Cardiac septum (tissue), 1 donor: ENCODE measurements around the gene FUT4. TPM values are rescaled to one million over a fixed set of nuclear protein-coding genes. Genes with fewer than 3 reads are reported as not detected.
"Not testable (repeated sequence)": the region's sequence is repeated elsewhere in the genome, so short reads cannot be mapped to it uniquely, and the experiment has no call there.

Source experiments
- DNase-seq: peaks from one replicate; pipeline ENCODE4 v3.0.0-alpha.2; 2020; ENCODE audit warnings: low spot score
- intact Hi-C: fragments of 100-400 bp; cut with DNase I; formaldehyde crosslinking; loops from one replicate; pipeline ENCODE4 v1.14.0; 2022
- total RNA-seq: library from RNA; stranded (reverse); fragmentation: NEBNext Ultra II Directional; extraction: Animal tissue kit (Norgen Biotek cat#: 25700); gene quantifications from one replicate; pipeline ENCODE4 v1.2.1, GENCODE V29; 2021
- donor health status: DM: no; HTN: no; CAD: no.

FUT4 gene
- total RNA-seq, 1 donor from 2014 or later: 2.4 TPM

- DNase-seq: no peak
These were observed 15.2 kb upstream of the FUT4 start for GRCh38 chr11:94528551-94528950.

DNA sequence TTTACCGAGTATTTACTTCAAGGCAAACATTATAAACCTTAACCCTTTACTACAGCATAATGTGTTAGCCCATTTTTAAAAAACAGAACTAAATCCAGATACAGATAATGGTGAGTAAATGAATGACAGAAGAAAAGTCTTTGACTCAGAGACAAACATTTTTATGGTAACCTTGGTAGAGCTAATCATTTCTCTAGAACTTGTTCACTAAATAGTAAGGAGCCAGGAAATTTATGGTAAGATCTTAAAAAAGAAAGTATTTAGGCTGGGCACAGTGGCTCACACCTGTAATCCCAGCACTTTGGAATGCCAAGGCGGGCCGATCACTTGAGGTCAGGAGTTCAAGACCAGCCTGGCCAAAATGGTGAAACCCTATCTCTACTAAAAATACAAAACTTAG, 11.5 kb upstream of the FUT4 start:
- intact Hi-C loops: no loop called here
- no peak for DNase-seq

More at GRCh38 chr11:94528551-94528950, 15.2 kb upstream of the FUT4 start:
- intact Hi-C loops: no loop called here

DNA sequence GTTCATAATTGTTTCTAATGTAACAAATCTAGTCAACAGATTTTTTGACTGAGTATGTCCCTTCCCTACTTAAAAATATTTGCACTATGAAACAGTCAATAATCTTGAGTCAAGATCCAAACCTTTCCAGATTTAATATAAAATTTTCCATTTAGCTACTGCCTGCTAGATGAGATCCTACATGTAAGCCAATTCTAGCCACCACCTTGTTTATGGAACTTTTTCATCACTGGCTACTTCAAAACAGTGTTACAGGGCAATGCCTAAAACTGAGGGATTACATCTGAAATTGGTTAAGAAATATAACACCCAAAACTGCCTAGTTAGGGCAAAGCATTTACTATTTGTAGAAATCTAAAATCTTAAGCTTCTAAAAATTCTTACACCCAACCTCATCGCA, 10.5 kb upstream of the FUT4 start:
- intact Hi-C loops: no loop called here
- no peak for DNase-seq

DNA sequence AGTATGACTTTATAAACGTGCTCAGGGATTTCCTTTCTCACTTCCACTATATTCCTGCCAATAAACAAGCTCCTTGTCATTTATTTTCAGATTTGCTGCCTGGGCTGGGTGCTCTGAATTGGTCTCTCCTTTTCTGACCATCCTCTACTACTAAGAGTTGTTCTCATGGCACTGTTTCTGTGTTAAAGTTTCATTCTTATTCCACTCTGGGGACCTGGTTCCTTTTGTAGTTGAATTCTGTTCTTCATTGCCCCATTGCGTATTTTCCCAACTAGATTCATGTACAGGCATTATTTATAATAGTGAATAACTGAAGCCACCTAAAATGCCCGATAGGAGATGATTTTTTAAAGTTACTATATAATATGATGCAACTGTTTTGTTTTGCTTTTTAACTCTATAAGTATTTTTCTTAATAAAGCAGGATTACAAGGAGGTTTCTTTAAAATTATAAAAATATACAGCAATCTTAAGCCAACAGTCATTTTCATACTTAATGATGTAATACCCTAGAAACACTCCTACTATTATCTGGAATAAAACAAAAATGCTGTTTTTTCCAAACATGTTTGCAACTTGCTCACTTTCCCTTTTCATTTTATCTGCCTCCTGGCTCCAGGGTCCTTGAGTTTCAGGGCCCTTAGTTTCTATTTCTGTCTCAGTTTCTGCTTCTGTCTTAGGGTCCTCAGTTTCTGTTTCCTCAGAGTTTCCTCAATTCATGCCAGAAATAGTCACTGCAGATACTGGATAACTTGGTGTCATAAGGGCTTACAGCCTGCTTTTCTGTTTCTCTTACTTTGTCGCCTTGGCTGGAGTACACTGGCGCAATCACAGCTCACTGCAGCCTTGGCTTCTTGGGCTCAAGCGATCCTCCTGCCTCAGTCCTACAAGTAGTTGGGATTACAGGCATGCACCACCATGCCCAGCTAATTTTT, 9.8 kb upstream of the FUT4 start:
- intact Hi-C loops: no loop called here
- no peak for DNase-seq

- DNase-seq: no peak
- intact Hi-C loops: no loop called here
These were observed 7.3 kb upstream of the FUT4 start for GRCh38 chr11:94536386-94536785.

GRCh38 chr11:94537031-94537600, 6.6 kb upstream of the FUT4 start:
- intact Hi-C loops: no loop called here
- no peak for DNase-seq

DNA sequence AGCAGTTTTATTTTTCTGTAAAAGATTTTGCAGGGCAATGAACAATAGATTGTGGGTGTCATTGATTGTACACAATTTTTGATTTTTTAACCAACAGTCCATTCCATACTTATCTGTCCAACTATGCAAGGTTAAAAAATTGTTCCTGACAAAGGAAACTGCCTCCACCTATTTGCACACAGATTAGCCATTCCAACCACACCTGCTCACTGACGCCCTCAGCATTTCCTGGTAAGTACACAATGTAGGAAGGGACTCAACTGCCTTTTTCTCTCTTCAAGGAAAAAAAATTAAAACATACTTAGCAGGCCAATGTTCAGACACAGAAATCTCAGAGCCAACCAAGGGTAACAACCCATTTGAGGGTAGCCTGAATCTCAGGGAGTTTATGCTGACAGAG, 4.3 kb upstream of the FUT4 start:
- intact Hi-C loops: no loop called here
- DNase-seq: no peak

- intact Hi-C loops: no loop called here
These were observed 1.0 kb downstream of the FUT4 start for GRCh38 chr11:94544646-94545263.

DNA sequence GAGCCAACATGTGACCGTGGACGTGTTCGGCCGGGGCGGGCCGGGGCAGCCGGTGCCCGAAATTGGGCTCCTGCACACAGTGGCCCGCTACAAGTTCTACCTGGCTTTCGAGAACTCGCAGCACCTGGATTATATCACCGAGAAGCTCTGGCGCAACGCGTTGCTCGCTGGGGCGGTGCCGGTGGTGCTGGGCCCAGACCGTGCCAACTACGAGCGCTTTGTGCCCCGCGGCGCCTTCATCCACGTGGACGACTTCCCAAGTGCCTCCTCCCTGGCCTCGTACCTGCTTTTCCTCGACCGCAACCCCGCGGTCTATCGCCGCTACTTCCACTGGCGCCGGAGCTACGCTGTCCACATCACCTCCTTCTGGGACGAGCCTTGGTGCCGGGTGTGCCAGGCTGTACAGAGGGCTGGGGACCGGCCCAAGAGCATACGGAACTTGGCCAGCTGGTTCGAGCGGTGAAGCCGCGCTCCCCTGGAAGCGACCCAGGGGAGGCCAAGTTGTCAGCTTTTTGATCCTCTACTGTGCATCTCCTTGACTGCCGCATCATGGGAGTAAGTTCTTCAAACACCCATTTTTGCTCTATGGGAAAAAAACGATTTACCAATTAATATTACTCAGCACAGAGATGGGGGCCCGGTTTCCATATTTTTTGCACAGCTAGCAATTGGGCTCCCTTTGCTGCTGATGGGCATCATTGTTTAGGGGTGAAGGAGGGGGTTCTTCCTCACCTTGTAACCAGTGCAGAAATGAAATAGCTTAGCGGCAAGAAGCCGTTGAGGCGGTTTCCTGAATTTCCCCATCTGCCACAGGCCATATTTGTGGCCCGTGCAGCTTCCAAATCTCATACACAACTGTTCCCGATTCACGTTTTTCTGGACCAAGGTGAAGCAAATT, 1.8 kb downstream of the FUT4 start:
- no peak for DNase-seq
- intact Hi-C loops: no loop called here

More at GRCh38 chr11:94544646-94545263, 1.0 kb downstream of the FUT4 start:
- peak; percentile 76 for DNase-seq

DNA sequence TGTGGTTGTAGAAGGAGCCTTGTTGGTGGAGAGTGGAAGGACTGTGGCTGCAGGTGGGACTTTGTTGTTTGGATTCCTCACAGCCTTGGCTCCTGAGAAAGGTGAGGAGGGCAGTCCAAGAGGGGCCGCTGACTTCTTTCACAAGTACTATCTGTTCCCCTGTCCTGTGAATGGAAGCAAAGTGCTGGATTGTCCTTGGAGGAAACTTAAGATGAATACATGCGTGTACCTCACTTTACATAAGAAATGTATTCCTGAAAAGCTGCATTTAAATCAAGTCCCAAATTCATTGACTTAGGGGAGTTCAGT, 2.4 kb downstream of the FUT4 start:
- intact Hi-C loops: no loop called here
- no peak for DNase-seq

GRCh38 chr11:94546886-94547285, 3.2 kb downstream of the FUT4 start:
- intact Hi-C loops: no loop called here
- DNase-seq: no peak

DNA sequence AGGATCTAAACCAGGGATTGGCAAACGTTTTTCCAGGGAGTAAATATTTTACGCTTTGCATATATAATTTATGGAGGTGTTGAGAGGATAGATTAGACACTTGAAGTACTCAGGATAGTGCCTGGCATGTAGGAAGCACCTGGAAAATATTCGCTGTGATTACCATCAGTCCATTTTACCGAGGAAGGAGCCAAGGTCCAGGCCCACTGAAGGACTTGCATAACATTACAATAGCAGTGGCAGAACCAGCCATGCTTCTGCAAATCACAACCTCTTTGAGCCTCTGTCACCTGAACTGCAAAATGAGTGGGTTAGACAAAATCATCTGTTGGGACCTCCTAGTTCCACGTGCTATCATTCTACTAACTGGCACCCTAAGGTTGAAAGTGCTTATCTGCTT, 5.4 kb downstream of the FUT4 start:
- intact Hi-C loops: no loop called here
- no peak for DNase-seq

DNA sequence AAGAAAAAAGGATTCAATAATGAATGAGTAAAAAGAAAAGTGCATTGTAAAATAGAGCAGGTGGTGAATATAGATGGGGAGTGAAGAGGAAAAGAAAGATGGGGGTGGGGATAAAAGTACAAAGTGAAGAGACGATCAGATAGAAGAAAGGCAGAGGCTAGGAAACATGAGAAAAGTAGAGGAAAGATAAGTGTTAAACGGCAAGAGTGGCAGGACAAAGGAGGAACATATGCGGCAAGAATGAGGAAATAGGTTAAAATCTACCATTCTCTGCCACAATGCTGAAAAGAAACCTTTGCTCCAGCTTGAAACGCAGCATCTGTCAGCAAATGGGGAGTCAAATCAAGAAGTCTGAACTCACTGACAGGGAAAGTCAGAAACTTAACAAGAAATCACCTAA, 6.8 kb downstream of the FUT4 start:
- intact Hi-C loops: no loop called here
- no peak for DNase-seq

DNA sequence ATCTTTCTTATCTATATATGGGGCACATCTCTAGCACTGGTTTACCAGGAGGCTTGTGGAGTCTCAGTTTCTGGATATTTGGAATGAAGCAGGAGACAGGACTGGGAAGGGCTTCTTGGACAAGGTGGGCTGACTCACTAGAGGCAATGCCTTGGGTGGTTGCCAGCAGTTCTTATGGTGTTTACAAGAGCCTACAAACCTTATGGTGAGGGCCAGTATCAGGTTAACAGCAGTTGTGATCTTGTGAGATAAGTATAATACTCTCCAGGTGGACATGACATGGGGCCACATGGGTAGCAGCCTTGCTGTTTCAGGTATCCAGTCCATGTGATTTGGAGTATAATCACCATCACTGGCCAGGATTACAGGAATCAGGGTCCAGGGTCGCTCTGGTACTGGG, 10.2 kb downstream of the FUT4 start:
- intact Hi-C loops: no loop called here
- DNase-seq: no peak

GRCh38 chr11:94555752-94556329, 12.1 kb downstream of the FUT4 start:
- DNase-seq, intact Hi-C loops: not testable (repeated sequence)

- no peak for DNase-seq
- intact Hi-C loops: no loop called here
These were observed 13.7 kb downstream of the FUT4 start for GRCh38 chr11:94557421-94557820.

DNA sequence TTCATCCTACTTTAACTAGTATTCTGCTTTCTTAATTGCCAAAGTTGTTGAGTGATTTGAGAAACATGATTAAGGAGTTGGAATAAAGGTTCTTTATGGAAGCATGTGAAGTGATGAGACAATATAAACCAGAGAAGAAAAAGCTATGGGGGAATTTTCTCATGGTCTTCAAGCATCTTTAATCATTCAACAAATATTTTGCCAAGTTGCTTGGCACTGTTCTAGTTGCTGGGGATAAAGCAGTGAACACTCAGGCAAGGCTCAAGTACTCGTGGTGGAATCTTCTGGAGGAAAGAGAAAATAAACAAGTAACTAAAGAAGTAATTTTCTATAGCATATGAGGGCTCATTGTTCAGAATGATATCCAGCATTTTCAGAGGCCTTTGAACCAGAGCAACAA, 14.3 kb downstream of the FUT4 start:
- no peak for DNase-seq
- intact Hi-C loops: no loop called here

GRCh38 chr11:94558468-94558867, 14.7 kb downstream of the FUT4 start:
- DNase-seq: no peak
- intact Hi-C loops: no loop called here

GRCh38 chr11:94558932-94559331, 15.2 kb downstream of the FUT4 start:
- no peak for DNase-seq
- intact Hi-C loops: no loop called here

GRCh38 chr11:94559361-94559760, 15.6 kb downstream of the FUT4 start:
- intact Hi-C loops: no loop called here
- no peak for DNase-seq
